Measurements from ENCODE around the gene HSBP1. TPM values are rescaled to one million over a fixed set of nuclear protein-coding genes. Genes with fewer than 3 reads are reported as not detected.

HSBP1 gene
- total and polyA plus RNA-seq, 7 donors: 7.5 to 40.6 (median 16.9) TPM

GRCh38 chr16:83806036-83806435 is 1.7 kb upstream of the HSBP1 start:
- H3K27ac ChIP-seq: peak overlapping the region in 2 of 4 donors; percentile 24 to 47
- H3K9me3 ChIP-seq: no peaks in the 10 kb centered on the region
- intact Hi-C loops (cut with DNase I): loop anchor here (5.0 kb wide), 1 partner anchor 146 kb away; the partner anchor contains the start of gene OSGIN1
- H3K27me3 ChIP-seq: no peaks in the 10 kb centered on the region
- TF ChIP-seq POLR2AphosphoS5 (IDR thresholded peaks at IDR 0.05) (no peak), EP300 (IDR thresholded peaks at IDR 0.05) (no peak), POLR2A (IDR thresholded peaks at IDR 0.05) (no peak)
- TF ChIP-seq, protein P1, sequence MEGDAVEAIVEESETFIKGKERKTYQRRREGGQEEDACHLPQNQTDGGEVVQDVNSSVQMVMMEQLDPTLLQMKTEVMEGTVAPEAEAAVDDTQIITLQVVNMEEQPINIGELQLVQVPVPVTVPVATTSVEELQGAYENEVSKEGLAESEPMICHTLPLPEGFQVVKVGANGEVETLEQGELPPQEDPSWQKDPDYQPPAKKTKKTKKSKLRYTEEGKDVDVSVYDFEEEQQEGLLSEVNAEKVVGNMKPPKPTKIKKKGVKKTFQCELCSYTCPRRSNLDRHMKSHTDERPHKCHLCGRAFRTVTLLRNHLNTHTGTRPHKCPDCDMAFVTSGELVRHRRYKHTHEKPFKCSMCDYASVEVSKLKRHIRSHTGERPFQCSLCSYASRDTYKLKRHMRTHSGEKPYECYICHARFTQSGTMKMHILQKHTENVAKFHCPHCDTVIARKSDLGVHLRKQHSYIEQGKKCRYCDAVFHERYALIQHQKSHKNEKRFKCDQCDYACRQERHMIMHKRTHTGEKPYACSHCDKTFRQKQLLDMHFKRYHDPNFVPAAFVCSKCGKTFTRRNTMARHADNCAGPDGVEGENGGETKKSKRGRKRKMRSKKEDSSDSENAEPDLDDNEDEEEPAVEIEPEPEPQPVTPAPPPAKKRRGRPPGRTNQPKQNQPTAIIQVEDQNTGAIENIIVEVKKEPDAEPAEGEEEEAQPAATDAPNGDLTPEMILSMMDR (IDR thresholded peaks at IDR 0.05): no peak
- 36 to 60% methylated on average over 5 of the region's 5 CpGs for WGBS, 2 donors
- no peak for DNase-seq
- peaks cover 0 to 34% (median 31%) of the 10 kb centered on the region in 4 donors for H3K4me1 ChIP-seq
- H3K4me3 ChIP-seq: no peak overlapping the region
- H3K36me3 ChIP-seq: peaks cover 0 to 5% (median 0%) of the 10 kb centered on the region in 4 donors

DNA sequence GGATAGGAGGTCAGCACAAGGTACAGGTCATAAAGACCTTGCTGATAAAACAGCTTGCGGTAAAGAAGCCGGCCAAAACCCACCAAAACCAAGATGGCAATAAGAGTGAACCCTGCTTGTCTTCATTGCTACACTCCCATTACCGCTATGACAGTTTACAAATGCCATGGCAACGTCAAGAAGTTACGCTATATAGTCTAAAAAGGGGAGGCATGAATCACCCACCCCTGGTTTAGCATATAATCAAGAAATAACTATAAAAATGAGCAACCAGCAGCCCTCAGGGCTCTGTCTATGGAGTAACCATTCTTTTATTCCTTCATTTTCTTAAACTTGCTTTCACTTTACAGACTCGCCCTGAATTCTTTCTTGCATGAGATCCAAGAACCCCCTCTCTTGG is 1.0 kb upstream of the HSBP1 start:
- Histone ChIP-seq H3K27ac (peak overlapping the region in 1 of 4 donors; percentile 24), H3K27me3 (no peaks in the 10 kb centered on the region), H3K4me1 (peaks cover 0 to 41% (median 35%) of the 10 kb centered on the region in 4 donors), H3K9me3 (no peaks in the 10 kb centered on the region), H3K4me3 (no peak overlapping the region), H3K36me3 (peaks cover 0 to 8% (median 2%) of the 10 kb centered on the region in 4 donors)
- TF ChIP-seq, protein P1 (IDR thresholded peaks at IDR 0.05): no peak
- TF ChIP-seq POLR2AphosphoS5 (IDR thresholded peaks at IDR 0.05): no peak
- no peak for TF ChIP-seq POLR2A (IDR thresholded peaks at IDR 0.05)
- no peak for TF ChIP-seq EP300 (IDR thresholded peaks at IDR 0.05)
- DNase-seq: no peak
- 91 to 93% methylated on average over 6 of the region's 6 CpGs for WGBS, 2 donors
- intact Hi-C loops (cut with DNase I): loop anchor here (5.0 kb wide), 1 partner anchor 146 kb away; the partner anchor contains the start of gene OSGIN1

DNA sequence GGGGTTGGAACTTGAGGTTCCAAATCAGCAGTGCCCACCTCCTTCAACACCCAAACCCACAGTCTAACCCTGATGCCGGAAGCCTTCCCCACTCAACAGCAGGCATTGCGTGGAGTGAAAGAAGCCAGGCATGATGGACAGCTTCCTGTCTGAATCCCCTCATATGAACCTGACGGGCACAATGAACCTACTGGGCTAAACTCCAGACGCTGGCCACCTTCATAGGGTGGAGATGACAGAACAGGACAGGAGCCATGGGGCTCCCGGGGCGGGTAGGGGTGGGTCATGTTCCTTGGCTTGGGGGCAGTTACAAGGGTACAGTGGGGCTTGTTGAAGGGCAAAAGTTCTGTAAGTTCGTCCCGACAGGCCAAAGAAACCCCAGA is 460 bp upstream of the HSBP1 start:
- no peaks in the 10 kb centered on the region for H3K9me3 ChIP-seq
- intact Hi-C loops (cut with DNase I): loop anchor here (5.0 kb wide), 1 partner anchor 145 kb away; the partner anchor contains the start of gene OSGIN1
- peak overlapping the region; percentile 81 to 83 (median 83) for H3K27ac ChIP-seq
- WGBS, 2 donors: 75 to 89% methylated on average over 8 of the region's 8 CpGs
- no peaks in the 10 kb centered on the region for H3K27me3 ChIP-seq
- peak overlapping the region; percentile 71 to 97 (median 83) for H3K4me3 ChIP-seq
- peak; percentile 62 for DNase-seq
- TF ChIP-seq, protein P1 (IDR thresholded peaks at IDR 0.05): no peak
- TF ChIP-seq EP300 (IDR thresholded peaks at IDR 0.05) (no peak), POLR2A (IDR thresholded peaks at IDR 0.05) (no peak), POLR2AphosphoS5 (IDR thresholded peaks at IDR 0.05) (no peak)
- H3K4me1 ChIP-seq: peaks cover 0 to 41% (median 34%) of the 10 kb centered on the region in 4 donors
- peaks cover 0 to 10% (median 4%) of the 10 kb centered on the region in 4 donors for H3K36me3 ChIP-seq

DNA sequence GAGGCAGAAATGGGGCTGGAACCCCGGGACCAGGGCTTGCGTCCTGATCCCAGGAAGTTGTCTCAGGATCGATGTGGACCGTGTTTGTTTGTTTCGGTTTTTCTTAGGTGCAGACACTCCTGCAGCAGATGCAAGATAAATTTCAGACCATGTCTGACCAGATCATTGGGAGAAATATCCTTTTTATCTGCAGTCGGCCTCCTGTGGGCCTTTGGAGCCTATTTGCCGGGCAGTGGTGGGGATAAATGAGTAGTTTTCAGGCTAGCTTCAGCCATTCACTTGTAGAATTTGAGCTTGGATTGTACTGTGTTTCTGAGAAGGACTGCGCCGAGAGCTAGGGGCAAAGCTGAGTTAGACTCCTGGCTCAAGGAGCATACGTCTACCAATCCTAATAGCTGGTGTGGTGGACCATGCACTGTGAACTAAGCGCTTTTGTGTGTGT is 816 bp downstream of the HSBP1 start:
- H3K27ac ChIP-seq: peak overlapping the region; percentile 81 to 83 (median 83)
- peaks cover 0 to 20% (median 6%) of the 10 kb centered on the region in 4 donors for H3K36me3 ChIP-seq
- DNase-seq: no peak
- H3K9me3 ChIP-seq: no peaks in the 10 kb centered on the region
- H3K27me3 ChIP-seq: no peaks in the 10 kb centered on the region
- 13 to 22% methylated on average over 11 of the region's 11 CpGs for WGBS, 2 donors
- H3K4me3 ChIP-seq: peak overlapping the region; percentile 71 to 97 (median 83)
- intact Hi-C loops (cut with DNase I): loop anchor here (5.0 kb wide), 1 partner anchor 144 kb away; the partner anchor contains the start of gene OSGIN1
- no peak for TF ChIP-seq EP300 (IDR thresholded peaks at IDR 0.05)
- TF ChIP-seq POLR2AphosphoS5 (IDR thresholded peaks at IDR 0.05): no peak
- no peak for TF ChIP-seq POLR2A (IDR thresholded peaks at IDR 0.05)
- TF ChIP-seq, protein P1 (IDR thresholded peaks at IDR 0.05): no peak
- H3K4me1 ChIP-seq: peaks cover 0 to 44% (median 37%) of the 10 kb centered on the region in 4 donors

All from sigmoid colon (tissue), 7 donors.